GM19455 (cell line): Measurements from ENCODE around the gene ZNF101.
"Not testable (repeated sequence)": the region's sequence is repeated elsewhere in the genome, so short reads cannot be mapped to it uniquely, and the experiment has no call there.

Experiments used
- ATAC-seq: cut with Tn5 transposase; IDR thresholded peaks from one replicate; pipeline ENCODE4 v1.9.1; 2021; ENCODE audit not compliant: unreplicated experiment

The ZNF101 gene

DNA sequence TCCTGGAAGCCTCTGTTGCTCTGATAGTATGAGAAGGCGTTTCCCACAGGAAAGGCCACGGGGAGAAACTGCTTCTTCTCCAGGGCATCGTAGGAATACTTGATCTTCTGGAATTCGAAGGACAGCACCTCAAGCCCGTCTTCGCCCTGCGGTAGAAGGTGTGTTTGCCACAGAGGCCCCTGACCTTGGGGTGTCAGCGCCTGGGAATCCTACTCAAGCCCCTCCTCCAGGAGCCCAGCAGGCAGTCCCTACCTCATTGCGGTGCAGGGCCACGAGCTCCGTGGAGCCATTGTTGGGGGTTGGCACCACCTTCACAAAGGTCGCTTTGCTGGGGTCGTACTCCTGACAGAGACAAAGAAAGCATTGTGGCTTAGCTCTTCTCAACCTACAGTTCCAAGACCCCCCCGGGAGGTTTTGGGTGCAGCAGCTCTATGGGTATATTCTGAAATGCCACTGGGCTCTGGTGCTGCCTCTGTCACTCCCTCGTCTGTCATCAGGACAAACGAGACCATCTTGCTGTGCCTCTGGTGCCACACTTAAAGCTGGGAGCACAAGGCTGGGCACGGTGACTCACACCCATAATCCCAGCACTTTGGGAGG is 8.9 kb upstream of the ZNF101 start:
- no peak for ATAC-seq

DNA sequence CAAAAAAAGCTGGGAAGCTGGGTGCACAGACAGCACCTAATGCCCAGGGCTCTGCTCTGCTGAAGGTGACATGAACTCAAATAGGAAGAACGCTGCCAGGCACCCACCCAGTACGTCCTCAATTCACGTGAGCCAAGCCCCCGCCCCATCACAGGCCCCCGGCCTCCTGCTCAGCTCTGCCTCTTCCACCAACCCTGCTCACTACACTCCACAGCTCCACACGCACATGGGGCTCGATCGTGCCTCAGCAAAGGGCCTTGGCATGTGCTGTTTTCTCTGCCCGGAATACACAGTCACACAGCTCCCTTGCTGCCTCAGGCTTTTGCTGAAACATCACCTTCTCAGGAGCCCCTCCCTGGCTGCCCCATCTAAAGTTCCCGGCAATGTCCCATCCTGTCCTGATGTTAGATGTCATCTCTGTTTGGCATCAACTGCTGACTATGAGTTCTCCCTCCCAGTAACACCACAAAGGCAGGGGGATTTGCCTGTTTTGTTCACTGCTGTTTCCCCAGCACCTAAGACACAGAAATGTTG is 7.4 kb upstream of the ZNF101 start:
- ATAC-seq: no peak

GRCh38 chr19:19661675-19662251 is 6.9 kb upstream of the ZNF101 start:
- ATAC-seq: no peak

DNA sequence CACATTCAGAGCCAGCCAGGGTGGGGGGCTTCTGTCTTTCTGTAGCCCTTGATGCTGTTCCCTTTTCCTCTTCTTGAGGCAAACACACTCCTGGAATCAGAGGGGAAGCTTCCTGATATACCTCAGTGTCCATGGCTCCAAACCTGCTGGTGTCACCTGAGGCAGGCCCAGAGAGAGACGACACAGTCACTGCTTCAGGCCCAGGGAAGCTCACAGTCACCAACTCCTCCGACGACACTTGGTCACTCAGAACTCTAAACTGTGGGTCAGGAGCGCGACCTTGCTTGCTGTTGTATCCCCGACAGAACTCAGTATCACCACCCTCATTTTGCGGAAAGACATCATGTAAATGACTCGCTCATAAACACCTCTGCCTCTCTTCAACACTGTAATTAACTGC is 6.3 kb upstream of the ZNF101 start:
- ATAC-seq: no peak

GRCh38 chr19:19662871-19663255 is 5.8 kb upstream of the ZNF101 start:
- no peak for ATAC-seq

DNA sequence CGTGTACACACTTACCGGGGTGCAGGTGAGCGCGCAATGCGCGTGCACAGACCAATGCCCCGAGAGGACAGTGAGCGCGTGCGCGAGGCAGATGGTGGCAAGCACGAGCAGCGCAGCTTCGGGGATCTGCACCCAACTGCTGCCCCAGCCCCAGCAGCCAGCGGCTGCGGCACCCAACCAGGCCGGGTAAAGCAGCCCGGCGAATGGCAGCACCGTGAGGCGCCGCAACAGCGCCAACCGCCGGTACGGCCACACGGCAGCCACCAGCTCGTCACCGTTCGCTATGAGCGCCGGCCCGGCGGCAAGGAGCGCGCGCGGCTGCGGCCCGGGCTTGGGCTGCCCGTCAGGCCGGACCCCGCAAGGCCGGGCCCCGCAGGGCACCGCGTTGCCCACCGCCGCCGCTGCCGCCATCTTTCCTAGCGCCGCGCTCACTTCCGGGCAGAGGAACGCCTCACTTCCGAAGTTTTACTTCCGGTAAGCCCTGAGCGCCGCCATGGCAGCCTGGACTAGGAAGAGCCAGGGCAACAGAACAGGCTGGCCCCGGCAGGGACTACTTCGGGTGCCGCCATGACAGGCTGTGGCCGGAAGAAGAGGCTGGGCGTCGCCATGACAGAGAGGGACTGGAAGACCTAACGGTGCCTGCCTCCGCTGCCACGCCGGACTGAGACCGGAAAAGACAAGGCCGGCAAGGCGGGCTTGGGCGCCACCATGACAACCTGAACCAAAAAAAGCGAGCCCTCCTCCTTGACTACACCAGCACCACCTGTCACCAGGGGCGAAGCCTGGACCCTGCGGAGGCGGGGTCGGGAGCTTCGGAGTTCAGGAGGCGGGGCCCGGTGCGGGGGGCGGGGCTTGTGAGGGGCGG is 5.2 kb upstream of the ZNF101 start, which contains the start of gene ATP13A1:
Gene ATP13A1, minus strand, starts transcription at position 421 of the 865 bp plus-strand sequence. Its CDS starts 10 bp downstream, at position 411.
- ATAC-seq: peak; percentile 66

DNA sequence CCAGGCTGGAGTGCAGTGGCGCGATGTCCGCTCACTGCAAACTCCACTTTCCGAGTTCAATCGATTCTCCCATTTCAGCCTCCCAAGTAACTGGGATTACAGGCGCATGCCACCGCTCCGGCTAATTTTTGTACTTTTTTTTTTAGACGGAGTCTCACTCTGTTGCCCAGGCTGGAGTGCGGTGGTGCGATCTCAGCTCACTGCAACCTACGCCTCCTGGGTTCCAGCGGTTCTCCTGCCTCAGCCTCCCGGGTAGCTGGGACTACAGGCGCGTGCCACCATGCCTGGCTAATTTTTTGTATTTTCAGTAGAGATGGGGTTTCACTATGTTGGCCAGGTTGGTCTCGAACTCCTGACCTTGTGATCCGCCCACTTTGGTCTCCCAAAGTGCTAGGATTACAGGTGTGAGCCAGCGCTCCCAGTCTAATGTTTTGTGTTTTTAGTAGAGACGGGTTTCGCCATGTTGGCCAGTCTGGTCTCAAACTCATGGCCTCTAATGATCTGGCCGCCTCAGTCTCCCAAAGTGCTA is 3.2 kb upstream of the ZNF101 start:
- ATAC-seq: not testable (repeated sequence)

- ATAC-seq: no peak
Measured at GRCh38 chr19:19670070-19670551, 1.5 kb downstream of the ZNF101 start.

DNA sequence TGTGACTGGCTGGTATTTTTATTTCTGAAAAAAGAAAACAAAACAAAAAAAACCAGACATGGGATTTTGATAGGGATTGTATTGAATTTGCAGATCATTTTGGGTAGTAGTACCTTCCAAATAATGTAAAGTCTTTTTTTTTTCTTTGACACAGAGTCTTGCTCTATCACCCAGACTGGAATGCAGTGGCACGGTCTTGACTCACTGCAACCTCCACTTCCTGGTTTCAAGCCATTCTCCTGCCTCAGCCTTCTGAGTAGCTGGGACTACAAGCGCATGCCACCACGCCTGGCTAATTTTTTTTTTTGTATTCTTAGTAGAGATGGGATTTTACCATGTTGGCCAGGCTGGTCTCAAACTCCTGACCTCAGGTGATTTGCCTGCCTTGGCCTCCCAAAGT is 4.2 kb downstream of the ZNF101 start:
- ATAC-seq: no peak

DNA sequence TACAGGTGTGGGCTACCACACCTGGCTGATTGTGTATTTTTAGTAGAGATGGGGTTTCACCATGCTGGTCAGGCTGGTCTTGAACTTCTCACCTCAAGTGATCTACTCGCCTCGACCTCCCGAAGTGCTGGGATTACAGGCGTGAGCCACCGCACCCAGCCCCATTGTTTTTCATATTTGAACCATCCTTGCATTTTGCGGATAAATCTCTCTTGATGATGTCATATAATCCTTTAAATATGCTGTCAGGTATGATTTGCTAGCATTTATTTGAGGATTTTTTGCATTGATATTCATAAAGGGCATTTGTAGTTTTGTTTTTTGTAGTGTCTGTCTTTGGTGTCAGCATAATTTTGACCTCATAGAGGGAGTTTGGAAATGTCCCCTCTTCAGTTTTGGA is 5.7 kb downstream of the ZNF101 start:
- ATAC-seq: no peak

- no peak for ATAC-seq
Measured at GRCh38 chr19:19677579-19677978, 8.9 kb downstream of the ZNF101 start.

GRCh38 chr19:19679176-19680073 is 10.8 kb downstream of the ZNF101 start:
- ATAC-seq: no peak

- not testable (repeated sequence) for ATAC-seq
Measured at GRCh38 chr19:19686119-19686518, 17.5 kb downstream of the ZNF101 start.

- ATAC-seq: no peak
Measured at GRCh38 chr19:19686580-19686979, 17.9 kb downstream of the ZNF101 start.

GRCh38 chr19:19687090-19687489 is 18.5 kb downstream of the ZNF101 start:
- no peak for ATAC-seq

GRCh38 chr19:19689023-19689422 is 20.4 kb downstream of the ZNF101 start:
- not testable (repeated sequence) for ATAC-seq

DNA sequence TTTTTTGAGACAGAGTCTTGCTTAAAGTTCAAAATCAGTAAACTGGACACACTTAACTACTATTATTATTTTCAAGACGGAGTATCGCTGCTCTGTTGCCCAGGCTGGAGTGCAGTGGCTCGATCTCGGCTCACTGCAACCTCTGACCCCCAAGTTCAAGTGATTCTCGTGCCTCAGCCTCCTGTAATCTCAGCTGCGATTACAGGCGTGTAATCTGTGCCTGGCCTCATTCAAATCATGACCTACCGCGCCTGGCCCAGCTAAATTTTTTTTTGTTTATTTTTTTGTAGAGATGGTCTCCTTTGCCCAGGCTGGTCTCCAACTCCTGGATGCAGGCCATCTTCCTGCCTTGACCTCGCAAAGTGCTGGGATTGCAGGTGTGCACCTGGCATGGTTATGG is 23.0 kb downstream of the ZNF101 start:
- no peak for ATAC-seq

DNA sequence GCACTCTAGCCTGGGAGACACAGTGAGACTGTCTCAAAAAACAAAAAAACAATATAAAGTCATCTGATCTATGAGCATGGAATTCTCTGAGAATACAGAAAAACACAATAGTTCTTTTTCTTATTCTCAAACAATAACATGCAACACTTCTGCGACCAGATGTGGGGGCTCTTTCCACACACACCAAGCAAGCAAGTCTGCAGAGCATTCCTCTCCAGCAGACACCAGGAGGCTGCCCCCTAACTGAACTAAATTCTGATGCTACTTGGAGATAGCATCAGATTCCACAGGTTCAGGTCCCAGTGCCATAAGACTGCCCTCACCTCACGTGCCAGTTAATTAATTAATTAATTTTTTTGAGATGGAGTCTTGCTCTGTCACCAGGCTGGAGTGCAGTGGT is 27.7 kb downstream of the ZNF101 start:
- ATAC-seq: no peak

- ATAC-seq: no peak
Measured at GRCh38 chr19:19697589-19697988, 28.9 kb downstream of the ZNF101 start.

DNA sequence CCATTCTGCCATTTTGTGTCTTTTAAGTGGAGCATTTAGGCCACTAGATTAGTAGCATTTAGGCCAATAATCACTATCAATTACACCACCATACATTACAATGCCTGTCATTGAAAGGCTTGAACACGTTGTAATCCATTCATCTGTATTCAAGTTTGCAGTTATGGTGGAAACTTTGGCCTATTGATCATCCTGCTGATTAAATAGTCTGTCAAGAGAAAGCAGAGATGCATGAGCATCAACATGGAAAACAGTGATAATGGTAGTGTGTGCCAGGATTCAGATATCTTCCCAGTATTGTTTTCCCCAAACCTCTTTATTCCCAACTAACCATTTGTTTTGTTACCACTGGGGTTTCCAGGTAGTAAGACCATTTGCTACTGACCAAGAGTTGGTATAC is 31.9 kb downstream of the ZNF101 start:
- not testable (repeated sequence) for ATAC-seq
